GM21390 (cell line): ENCODE data around the gene ARHGAP26.
A peak's percentile ranks its signal among the peaks of the same experiment; 100 is the strongest.

Experiments
- ATAC-seq: cut with Tn5 transposase; IDR thresholded peaks from one replicate; pipeline ENCODE4 v1.9.1; 2021; ENCODE audit not compliant: unreplicated experiment

The ARHGAP26 gene

DNA sequence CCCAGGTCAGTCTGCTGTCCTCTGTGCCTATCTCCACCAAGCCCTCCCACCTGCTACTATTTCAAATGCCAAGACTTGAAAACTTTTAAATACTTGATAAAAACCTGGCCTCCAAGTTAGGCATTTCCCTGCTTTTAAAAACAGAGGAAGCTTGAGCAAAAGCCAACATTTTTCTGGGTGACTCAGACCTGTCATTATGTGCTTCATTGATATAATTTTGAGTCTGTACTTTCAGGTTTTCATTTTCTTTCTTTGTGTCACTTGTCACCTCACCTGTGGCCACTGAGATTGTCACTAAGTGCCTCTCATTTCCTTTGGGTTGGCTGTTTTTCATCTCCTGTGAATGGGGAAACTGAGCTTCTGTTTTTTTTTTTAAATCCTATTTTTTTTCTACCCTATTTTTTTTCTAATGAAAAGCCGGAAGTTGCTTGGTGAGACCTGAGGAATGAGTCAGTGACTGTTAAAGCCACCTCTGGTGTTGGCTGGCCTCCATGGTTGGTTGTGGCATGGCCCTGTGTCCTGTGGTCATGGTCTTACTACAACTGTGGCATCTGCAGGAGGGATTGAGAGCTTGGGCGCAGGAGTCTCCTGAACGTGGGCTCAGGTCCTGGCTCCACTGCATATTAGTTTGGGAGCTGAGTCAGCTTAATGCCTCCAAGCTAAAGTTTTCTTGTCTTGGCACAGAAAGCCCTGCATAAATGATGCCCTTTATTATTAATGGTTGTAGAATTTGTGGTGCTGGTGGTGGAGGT is 56.7 kb downstream of the ARHGAP26 start:
- peak; percentile 42 for ATAC-seq

GRCh38 chr5:142827934-142828576 is 57.9 kb downstream of the ARHGAP26 start:
- no peak for ATAC-seq

- ATAC-seq = no peak
Observed at GRCh38 chr5:142828797-142829535, 58.8 kb downstream of the ARHGAP26 start.

GRCh38 chr5:142829801-142830220 is 59.6 kb downstream of the ARHGAP26 start:
- no peak for ATAC-seq

- no peak for ATAC-seq
Observed at GRCh38 chr5:142830241-142831008, 60.2 kb downstream of the ARHGAP26 start.

DNA sequence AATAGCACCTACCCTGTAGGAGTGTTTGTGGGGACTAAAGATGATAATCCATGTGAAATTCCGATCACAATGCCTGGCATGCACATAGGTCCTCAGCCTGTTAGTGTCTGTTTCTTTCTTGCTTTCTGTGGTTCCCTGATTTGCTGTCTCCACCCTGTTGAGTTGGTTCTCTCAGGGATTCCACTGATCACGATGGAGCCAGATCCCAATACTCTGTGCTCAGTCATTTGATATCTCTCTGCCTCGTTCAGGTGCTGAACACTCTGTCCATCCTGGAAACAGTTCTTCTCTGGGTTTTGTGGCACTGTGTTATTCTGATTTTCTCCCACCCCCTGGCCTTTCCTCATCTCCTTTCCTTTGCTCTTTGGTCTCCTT is 60.8 kb downstream of the ARHGAP26 start:
- ATAC-seq = no peak

- no peak for ATAC-seq
Observed at GRCh38 chr5:142832263-142832662, 62.1 kb downstream of the ARHGAP26 start.

DNA sequence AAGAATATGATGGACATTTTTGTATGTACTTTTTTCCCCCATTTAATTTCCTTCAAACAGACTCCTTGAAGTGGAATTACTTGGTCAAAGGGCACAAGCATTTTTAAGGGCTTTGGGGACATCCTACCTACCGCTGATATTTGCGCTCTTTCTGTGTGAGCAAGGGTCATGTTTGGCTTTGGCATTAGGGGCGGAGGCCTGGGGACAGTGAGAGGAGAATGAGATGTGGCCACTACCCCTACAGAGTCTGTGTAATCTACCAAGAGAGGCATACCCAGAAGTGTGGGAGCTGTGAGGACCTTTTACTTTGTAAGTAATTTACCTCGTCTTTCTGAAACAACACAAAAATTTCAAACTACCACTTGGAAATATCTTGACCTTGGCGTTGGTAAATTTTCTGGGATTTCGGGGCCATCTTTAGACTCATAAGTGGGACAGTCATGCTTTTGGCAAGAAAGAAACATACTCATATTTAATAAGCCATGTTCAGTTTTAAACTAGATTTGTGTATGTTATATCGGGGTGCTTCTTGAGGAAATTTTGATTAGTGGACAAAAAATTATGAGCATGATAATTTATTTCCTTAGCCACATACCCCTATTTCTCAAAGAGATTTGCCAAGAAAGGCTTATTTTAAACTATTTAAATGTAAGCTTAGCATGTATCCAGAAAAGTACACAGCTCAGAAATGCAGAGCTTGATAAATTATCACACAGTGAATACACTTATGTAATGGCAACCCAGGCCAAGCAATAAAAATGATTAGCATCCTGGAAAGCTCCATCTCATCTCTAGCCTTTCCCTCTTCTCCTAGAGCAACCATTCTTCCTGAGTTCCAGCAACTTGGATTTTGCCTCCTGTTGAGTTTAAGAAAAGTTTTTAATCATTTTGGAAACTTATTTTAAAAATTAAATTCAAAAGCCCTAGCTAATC is 63.6 kb downstream of the ARHGAP26 start:
- ATAC-seq = no peak

GRCh38 chr5:142834504-142834903 is 64.3 kb downstream of the ARHGAP26 start:
- ATAC-seq = no peak

- no peak for ATAC-seq
Observed at GRCh38 chr5:142835540-142835939, 65.4 kb downstream of the ARHGAP26 start.

- ATAC-seq = no peak
Observed at GRCh38 chr5:142836048-142836447, 65.9 kb downstream of the ARHGAP26 start.

GRCh38 chr5:142837081-142837725 is 67.0 kb downstream of the ARHGAP26 start:
- no peak for ATAC-seq

GRCh38 chr5:142838845-142839244 is 68.7 kb downstream of the ARHGAP26 start:
- no peak for ATAC-seq

GRCh38 chr5:142839711-142840346 is 69.7 kb downstream of the ARHGAP26 start:
- ATAC-seq = no peak

- ATAC-seq = no peak
Observed at GRCh38 chr5:142840575-142840974, 70.4 kb downstream of the ARHGAP26 start.

- no peak for ATAC-seq
Observed at GRCh38 chr5:142841511-142842265, 71.5 kb downstream of the ARHGAP26 start.

DNA sequence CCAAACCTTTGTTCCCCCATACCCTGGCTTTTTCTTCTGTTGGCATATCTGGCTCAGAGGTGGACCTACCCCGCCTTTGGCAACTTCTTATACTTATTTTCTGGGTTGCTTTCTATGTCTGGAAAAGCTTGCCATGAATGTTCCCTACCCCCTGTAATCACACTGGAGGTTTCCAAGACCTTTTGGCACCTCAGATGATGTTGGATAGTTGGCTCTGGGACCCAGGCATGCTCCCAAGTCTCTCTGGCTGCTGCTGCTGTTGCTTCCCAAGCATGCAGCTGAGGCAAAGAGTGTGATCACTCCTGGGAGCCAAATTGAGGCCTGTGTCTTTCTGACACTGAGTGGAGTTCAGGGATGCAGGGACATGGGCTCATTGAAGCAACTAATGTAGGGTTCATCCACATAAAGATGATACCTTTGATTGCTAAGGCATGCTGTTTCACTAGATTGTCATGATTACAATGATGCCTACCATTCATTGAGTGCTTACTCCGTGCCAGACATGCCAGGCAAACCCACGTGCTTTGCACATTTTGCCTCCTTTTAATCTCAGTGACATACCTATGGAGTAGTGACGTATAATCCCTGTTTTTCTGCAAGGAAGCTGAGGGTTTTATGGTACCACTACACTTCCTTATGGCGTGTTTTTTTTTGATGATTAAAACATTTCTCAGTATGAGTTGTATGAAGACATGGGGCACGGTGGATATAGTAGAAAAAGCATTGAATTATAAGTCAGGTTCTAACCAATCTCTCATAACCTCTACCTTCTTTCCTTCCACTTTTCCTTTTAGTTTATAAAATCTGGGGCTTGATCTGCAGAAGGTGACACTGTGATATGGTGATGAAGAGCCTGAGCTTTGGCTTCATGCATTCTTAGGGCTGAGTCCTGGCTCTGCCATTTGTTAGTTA is 73.1 kb downstream of the ARHGAP26 start:
- ATAC-seq = no peak
